PC-9 (cell line): ENCODE results near the gene DECR2. TPM values are rescaled to one million over a fixed set of nuclear protein-coding genes. Genes with fewer than 3 reads are reported as not detected.

ENCODE experiments used
- BruUV-seq: library from RNA; stranded (reverse); fragments of 400-500 nt; replicated peaks from 2 replicates; lab custom pipeline; 2021; lab: Mats Ljungman, UMichigan
- CTCF ChIA-PET: fragments of 300-600 bp; sonication (Branson Sonifier 250); formaldehyde crosslinking; loops from one replicate; lab custom pipeline; 2022; ENCODE audit warnings: antibody characterized with exemption; lab: Charles Lee
- POLR2A ChIA-PET: fragments of 300-600 bp; sonication (Branson Sonifier 250); formaldehyde crosslinking; loops from one replicate; lab custom pipeline; 2022; ENCODE audit warnings: antibody characterized with exemption; ENCODE audit not compliant: unreplicated experiment; lab: Charles Lee
- DNase-seq, 2 experiments: peaks; one replicate each; pipeline versions ENCODE4 v3.0.0 to v3.0.0-alpha.2; 2015 to 2022; ENCODE audit warnings: mixed read lengths in 1 of 2
- H2AFZ ChIP-seq: fragments of 200-600 bp; sonication (generic); 2 replicates; pipeline ENCODE4 v1.8.1; 2017; ENCODE audit warnings: antibody characterized with exemption
- H3F3A ChIP-seq: fragments of 200-600 bp; sonication (generic); 2 replicates; pipeline ENCODE4 v1.8.1; 2017; ENCODE audit warnings: antibody characterized with exemption, mild to moderate bottlenecking, low read depth; ENCODE audit not compliant: insufficient read depth
- H3K27ac ChIP-seq: fragments of 200-600 bp; sonication (generic); 2 replicates; pipeline ENCODE4 v1.6.1; 2016; ENCODE audit warnings: mixed run types
- H3K27me3 ChIP-seq: fragments of 200-600 bp; sonication (generic); 2 replicates; pipeline ENCODE4 v1.6.1; 2016; ENCODE audit warnings: low read depth, mixed run types; ENCODE audit not compliant: insufficient read depth
- H3K36me3 ChIP-seq: fragments of 200-600 bp; sonication (generic); 2 replicates; pipeline ENCODE4 v1.6.1; 2016; ENCODE audit warnings: low read depth, mixed run types
- H3K4me1 ChIP-seq: fragments of 200-600 bp; sonication (generic); replicated peaks from 2 replicates; pipeline ENCODE4 v1.6.1; 2016; ENCODE audit warnings: mixed run types; ENCODE audit not compliant: insufficient read depth
- H3K4me2 ChIP-seq: fragments of 200-600 bp; sonication (generic); 2 replicates; pipeline ENCODE4 v1.6.1; 2017; ENCODE audit warnings: mixed run types
- H3K4me3 ChIP-seq: fragments of 200-600 bp; sonication (generic); 2 replicates; pipeline ENCODE4 v1.6.1; 2016; ENCODE audit warnings: mixed run types
- H3K79me2 ChIP-seq: fragments of 200-600 bp; sonication (generic); 2 replicates; pipeline ENCODE4 v1.6.1; 2017; ENCODE audit warnings: low read depth, mixed run types
- H3K9me2 ChIP-seq: fragments of 200-600 bp; sonication (generic); 2 replicates; pipeline ENCODE4 v1.8.1; 2017; ENCODE audit warnings: mild to moderate bottlenecking; ENCODE audit not compliant: insufficient read depth
- H3K9me3 ChIP-seq: fragments of 200-600 bp; sonication (generic); 2 replicates; pipeline ENCODE4 v1.8.1; 2016; ENCODE audit warnings: low read depth; ENCODE audit not compliant: insufficient read depth
- H4K20me1 ChIP-seq: fragments of 200-600 bp; sonication (generic); 2 replicates; pipeline ENCODE4 v1.8.1; 2017; ENCODE audit not compliant: insufficient read depth
- CTCF ChIP-seq: fragments of 200-600 bp; sonication (generic); conservative IDR thresholded peaks from 2 replicates; pipeline ENCODE4 v1.6.1; 2017; ENCODE audit warnings: mixed run types, antibody characterized with exemption, mild to moderate bottlenecking, moderate library complexity
- EZH2 ChIP-seq: fragments of 200-600 bp; sonication (generic); IDR thresholded peaks from 2 replicates; pipeline ENCODE4 v1.8.0; 2017; ENCODE audit warnings: antibody characterized with exemption, low read depth
- intact Hi-C: fragments of 100-400 bp; cut with micrococcal nuclease; formaldehyde crosslinking; loops from one replicate; pipeline ENCODE4 v1.10.0; 2022; ENCODE audit not compliant: unreplicated experiment
- total RNA-seq: library from RNA; stranded (reverse); gene quantifications from 2 replicates; pipeline ENCODE4 v1.2.3, GENCODE V29; 2021

The DECR2 gene
- total RNA-seq, 1 experiment from 2014 or later, result 65.4 TPM

- Histone ChIP-seq H3F3A (peaks cover 7% of the 10 kb centered on the region; the same call in 1 of the 2 replicates), H3K9me2 (no peaks in the 10 kb centered on the region), H3K4me1 (peaks cover 5% of the 10 kb centered on the region; the same call in 1 of the 2 replicates), H3K4me2 (no peak overlapping the region), H3K79me2 (no peaks in the 10 kb centered on the region), H4K20me1 (no peaks in the 10 kb centered on the region), H2AFZ (no peak overlapping the region), H3K27me3 (no peaks in the 10 kb centered on the region), H3K36me3 (no peaks in the 10 kb centered on the region), H3K9me3 (no peaks in the 10 kb centered on the region), H3K4me3 (no peak overlapping the region), H3K27ac (no peak overlapping the region)
- intact Hi-C loops, result no loop called here
- no peak for TF ChIP-seq CTCF
- TF ChIP-seq EZH2, result no peak
- ChIA-PET POLR2A (no interaction called here), CTCF (no interaction called here)
- BruUV-seq, result no TSS peak
- DNase-seq, result no peak
Measured at GRCh38 chr16:373020-373598, 28.6 kb upstream of the DECR2 start.

- no peaks in the 10 kb centered on the region for H3K36me3 ChIP-seq
Measured at GRCh38 chr16:373848-374615, 27.7 kb upstream of the DECR2 start.

GRCh38 chr16:374616-374926, 27.1 kb upstream of the DECR2 start:
- no peaks in the 10 kb centered on the region for H3K9me3 ChIP-seq
- ChIA-PET CTCF (no interaction called here), POLR2A (no interaction called here)
- no peaks in the 10 kb centered on the region for H3K36me3 ChIP-seq
- no peaks in the 10 kb centered on the region; the same call in 1 of the 2 replicates for H3F3A ChIP-seq
- no peak overlapping the region for H3K4me2 ChIP-seq
- TF ChIP-seq CTCF (no peak), EZH2 (no peak)
- no peaks in the 10 kb centered on the region for H4K20me1 ChIP-seq
- no peak overlapping the region for H2AFZ ChIP-seq
- intact Hi-C loops, result no loop called here
- no peak overlapping the region for H3K27ac ChIP-seq
- peaks cover 5% of the 10 kb centered on the region; the same call in 1 of the 2 replicates for H3K4me1 ChIP-seq
- no peaks in the 10 kb centered on the region for H3K79me2 ChIP-seq
- H3K9me2 ChIP-seq, result no peaks in the 10 kb centered on the region
- BruUV-seq, result no TSS peak
- H3K4me3 ChIP-seq, result no peak overlapping the region
- no peak for DNase-seq
- H3K27me3 ChIP-seq, result no peaks in the 10 kb centered on the region

More at GRCh38 chr16:373848-374615, 27.7 kb upstream of the DECR2 start:
- TF ChIP-seq EZH2 (no peak), CTCF (no peak)
- no peaks in the 10 kb centered on the region for H3K9me3 ChIP-seq
- H2AFZ ChIP-seq, result no peak overlapping the region
- no peaks in the 10 kb centered on the region for H3K9me2 ChIP-seq
- ChIA-PET POLR2A (no interaction called here), CTCF (no interaction called here)
- H3K4me3 ChIP-seq, result no peak overlapping the region
- DNase-seq, result no peak
- intact Hi-C loops, result no loop called here
- H3K4me2 ChIP-seq, result no peak overlapping the region
- H4K20me1 ChIP-seq, result no peaks in the 10 kb centered on the region
- no peaks in the 10 kb centered on the region for H3K27me3 ChIP-seq
- no TSS peak for BruUV-seq
- H3F3A ChIP-seq, result peaks cover 4% of the 10 kb centered on the region; the same call in 1 of the 2 replicates
- H3K4me1 ChIP-seq, result peaks cover 5% of the 10 kb centered on the region; the same call in 1 of the 2 replicates
- H3K79me2 ChIP-seq, result no peaks in the 10 kb centered on the region
- H3K27ac ChIP-seq, result no peak overlapping the region
